Fibroblast of villous mesenchyme (primary cell): Measurements from ENCODE around the gene CBLN4. TPM values are rescaled to one million over a fixed set of nuclear protein-coding genes. Genes with fewer than 3 reads are reported as not detected.

Experiments
- DNase-seq: peaks from one replicate; pipeline ENCODE4 v3.0.0-alpha.2; 2010; ENCODE audit warnings: low read depth
- H3K4me3 ChIP-seq: 2 replicates; pipeline ENCODE4 v1.5.1; 2011; ENCODE audit warnings: low read depth, mild to moderate bottlenecking, low read length
- total RNA-seq: library from RNA; depleted of rRNA; stranded (reverse); fragments of >200 nt; gene quantifications from 2 replicates; pipeline ENCODE4 v1.2.3, GENCODE V29; 2012
- TF ChIP-seq, protein P1 (sequence below): IDR thresholded peaks from 2 replicates; pipeline ENCODE4 v1.5.1; 2012; ENCODE audit warnings: low read depth, mild to moderate bottlenecking, low read length; ENCODE audit not compliant: insufficient read depth

CBLN4 gene
- total RNA-seq, 1 donor: not detected

GRCh38 chr20:55978550-55978949, 26.8 kb downstream of the CBLN4 start:
- TF ChIP-seq, protein P1, sequence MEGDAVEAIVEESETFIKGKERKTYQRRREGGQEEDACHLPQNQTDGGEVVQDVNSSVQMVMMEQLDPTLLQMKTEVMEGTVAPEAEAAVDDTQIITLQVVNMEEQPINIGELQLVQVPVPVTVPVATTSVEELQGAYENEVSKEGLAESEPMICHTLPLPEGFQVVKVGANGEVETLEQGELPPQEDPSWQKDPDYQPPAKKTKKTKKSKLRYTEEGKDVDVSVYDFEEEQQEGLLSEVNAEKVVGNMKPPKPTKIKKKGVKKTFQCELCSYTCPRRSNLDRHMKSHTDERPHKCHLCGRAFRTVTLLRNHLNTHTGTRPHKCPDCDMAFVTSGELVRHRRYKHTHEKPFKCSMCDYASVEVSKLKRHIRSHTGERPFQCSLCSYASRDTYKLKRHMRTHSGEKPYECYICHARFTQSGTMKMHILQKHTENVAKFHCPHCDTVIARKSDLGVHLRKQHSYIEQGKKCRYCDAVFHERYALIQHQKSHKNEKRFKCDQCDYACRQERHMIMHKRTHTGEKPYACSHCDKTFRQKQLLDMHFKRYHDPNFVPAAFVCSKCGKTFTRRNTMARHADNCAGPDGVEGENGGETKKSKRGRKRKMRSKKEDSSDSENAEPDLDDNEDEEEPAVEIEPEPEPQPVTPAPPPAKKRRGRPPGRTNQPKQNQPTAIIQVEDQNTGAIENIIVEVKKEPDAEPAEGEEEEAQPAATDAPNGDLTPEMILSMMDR: no peak
- no peak overlapping the region for H3K4me3 ChIP-seq
- no peak for DNase-seq

DNA sequence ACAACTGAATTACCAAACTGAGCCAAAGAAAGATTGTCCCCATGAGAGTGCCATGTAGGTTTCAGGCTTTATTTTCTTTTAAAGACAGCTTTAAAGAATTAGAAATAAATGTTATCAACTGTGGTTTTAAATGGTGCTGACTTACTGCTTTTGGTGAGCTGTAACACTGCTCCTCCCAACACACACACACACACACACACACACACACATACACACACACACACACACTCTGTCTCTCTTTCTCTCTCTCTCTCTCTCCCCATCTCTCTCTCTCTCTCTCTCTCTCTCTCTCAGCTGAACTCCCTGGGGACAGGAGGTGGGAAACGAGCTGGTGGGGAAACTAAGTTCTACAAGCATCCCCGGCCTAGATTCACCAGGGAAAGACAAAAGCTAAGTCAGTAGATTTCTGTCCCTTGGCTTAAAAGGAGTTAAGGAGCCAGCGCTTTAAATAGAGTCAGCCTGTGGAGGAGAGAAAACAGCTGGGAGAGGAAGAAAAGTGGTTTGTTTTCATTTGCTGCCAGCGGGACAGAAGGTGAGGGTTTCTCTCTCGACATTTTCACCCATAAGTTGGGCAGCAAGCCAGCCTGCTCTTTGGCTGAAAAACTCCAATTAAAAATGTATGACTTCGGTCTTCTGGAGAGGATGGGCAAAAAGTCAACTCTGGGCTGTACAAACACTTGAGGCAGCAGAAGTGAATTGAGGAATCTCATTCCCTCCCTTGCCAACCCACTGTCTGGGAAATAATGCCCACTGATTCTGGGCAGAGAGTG, 27.4 kb downstream of the CBLN4 start:
- no peak for DNase-seq
- TF ChIP-seq, protein P1: no peak
- no peak overlapping the region for H3K4me3 ChIP-seq

- DNase-seq: no peak
- TF ChIP-seq, protein P1: no peak
- H3K4me3 ChIP-seq: no peak overlapping the region
These were observed 30.7 kb downstream of the CBLN4 start for GRCh38 chr20:55974491-55975202.

DNA sequence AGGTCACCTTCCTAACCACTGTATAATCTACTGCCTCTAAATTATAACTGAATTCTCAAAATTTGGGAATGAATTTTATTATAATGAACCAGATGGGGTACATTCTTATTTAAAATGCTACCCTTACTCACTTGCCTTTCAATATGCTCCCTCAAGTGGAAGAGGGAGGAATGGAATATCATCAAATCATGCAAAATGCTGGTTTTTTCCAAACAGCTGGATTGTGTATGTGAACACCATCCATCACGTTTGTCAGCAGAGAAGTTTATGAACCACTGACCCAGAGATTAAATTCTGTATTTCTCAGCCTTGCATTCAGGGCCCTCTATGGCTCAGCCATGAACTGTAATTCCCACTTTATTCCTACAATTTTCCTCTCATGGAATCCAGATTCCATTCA, 40.5 kb downstream of the CBLN4 start:
- no peak overlapping the region for H3K4me3 ChIP-seq
- no peak for DNase-seq
- TF ChIP-seq, protein P1: no peak

GRCh38 chr20:55961376-55962330, 43.7 kb downstream of the CBLN4 start:
- no peak for DNase-seq
- TF ChIP-seq, protein P1: no peak

DNA sequence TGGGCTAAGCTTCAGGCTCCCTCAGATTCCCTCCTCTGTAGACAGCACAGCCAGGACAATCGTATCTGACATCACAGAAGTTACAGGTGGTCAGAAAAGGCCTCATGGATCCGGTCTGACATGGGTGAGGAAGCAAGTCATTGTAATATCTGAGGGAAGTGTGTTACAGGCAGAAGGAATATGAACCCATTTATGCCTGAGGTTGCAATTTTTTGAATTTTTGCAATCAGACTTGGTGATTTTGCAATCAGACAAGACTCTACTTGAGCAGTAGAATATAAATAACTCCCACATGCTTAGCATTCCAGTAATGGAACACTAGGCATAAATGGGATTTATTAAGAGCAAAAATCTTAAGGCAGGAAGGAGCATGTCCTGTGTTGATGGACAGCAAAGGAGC, 52.1 kb downstream of the CBLN4 start:
- DNase-seq: no peak
- TF ChIP-seq, protein P1: no peak

More at GRCh38 chr20:55961376-55962330, 43.7 kb downstream of the CBLN4 start:
- H3K4me3 ChIP-seq: no peak overlapping the region

More for the DNA sequence above, 52.1 kb downstream of the CBLN4 start:
- H3K4me3 ChIP-seq: no peak overlapping the region
